ENCODE data around the gene WNT11. TPM values are rescaled to one million over a fixed set of nuclear protein-coding genes. Genes with fewer than 3 reads are reported as not detected.

Gene WNT11
- total RNA-seq, 1 donor from 2014 or later, result 3.6 TPM

DNA sequence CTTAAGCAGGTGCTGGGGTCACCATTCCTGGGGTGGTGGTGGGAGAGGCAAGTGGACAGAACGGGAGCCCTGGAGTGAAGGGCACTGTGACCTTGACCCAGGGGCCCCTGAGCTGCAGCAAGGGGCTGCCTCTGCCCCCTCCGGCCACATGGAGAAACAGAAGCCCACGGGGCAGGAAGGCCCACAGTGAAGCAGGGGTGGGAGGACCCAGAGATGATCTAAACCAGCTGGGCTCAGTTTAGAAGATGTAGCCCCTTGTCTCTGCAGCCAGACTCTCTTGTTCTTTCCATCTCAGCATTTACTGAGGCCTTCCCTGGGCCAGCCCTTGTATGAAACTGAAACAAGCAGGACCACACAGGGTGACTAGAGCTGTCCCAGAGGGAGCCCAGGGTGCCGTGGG is 30.5 kb downstream of the WNT11 start:
- Mint-ChIP-seq H3K27ac (ENCODE audit: unreplicated experiment) (no peak overlapping the region), H3K9me3 (ENCODE audit: unreplicated experiment) (no peaks in the 10 kb centered on the region), H3K4me3 (ENCODE audit: unreplicated experiment) (no peak overlapping the region), H3K4me1 (ENCODE audit: unreplicated experiment) (no peaks in the 10 kb centered on the region), H3K27me3 (ENCODE audit: unreplicated experiment) (peaks cover 15% of the 10 kb centered on the region), H3K36me3 (ENCODE audit: low read depth, unreplicated experiment) (peaks cover 4% of the 10 kb centered on the region)
- TF ChIP-seq, protein P1, sequence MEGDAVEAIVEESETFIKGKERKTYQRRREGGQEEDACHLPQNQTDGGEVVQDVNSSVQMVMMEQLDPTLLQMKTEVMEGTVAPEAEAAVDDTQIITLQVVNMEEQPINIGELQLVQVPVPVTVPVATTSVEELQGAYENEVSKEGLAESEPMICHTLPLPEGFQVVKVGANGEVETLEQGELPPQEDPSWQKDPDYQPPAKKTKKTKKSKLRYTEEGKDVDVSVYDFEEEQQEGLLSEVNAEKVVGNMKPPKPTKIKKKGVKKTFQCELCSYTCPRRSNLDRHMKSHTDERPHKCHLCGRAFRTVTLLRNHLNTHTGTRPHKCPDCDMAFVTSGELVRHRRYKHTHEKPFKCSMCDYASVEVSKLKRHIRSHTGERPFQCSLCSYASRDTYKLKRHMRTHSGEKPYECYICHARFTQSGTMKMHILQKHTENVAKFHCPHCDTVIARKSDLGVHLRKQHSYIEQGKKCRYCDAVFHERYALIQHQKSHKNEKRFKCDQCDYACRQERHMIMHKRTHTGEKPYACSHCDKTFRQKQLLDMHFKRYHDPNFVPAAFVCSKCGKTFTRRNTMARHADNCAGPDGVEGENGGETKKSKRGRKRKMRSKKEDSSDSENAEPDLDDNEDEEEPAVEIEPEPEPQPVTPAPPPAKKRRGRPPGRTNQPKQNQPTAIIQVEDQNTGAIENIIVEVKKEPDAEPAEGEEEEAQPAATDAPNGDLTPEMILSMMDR (IDR thresholded peaks at IDR 0.05; ENCODE audit: unreplicated experiment), result no peak
- no peak for DNase-seq (ENCODE audit: low spot score)

DNA sequence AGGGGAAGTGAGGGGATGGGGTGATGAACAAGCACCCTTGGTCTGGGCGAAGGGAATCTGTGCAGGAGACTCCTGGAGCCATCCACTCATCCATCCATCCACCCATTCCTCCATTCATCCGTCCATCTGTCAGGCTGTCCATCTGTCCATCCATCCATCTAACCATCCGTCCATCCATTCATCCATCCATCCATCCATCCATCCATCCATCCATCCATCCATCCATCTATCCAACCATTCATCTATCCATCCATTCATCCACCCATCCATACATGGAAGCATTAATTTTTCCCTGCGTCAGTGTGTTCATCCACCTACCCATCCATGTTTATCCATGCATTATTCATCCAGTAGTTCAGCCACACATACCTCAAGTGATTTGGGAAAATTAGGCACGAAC is 32.0 kb downstream of the WNT11 start:
- no peak for DNase-seq (ENCODE audit: low spot score)
- peak overlapping the region; percentile 10 for H3K4me3 Mint-ChIP-seq (ENCODE audit: unreplicated experiment)
- H3K4me1 Mint-ChIP-seq (ENCODE audit: unreplicated experiment), result no peaks in the 10 kb centered on the region
- H3K9me3 Mint-ChIP-seq (ENCODE audit: unreplicated experiment), result no peaks in the 10 kb centered on the region
- peaks cover 4% of the 10 kb centered on the region for H3K36me3 Mint-ChIP-seq (ENCODE audit: low read depth, unreplicated experiment)
- H3K27ac Mint-ChIP-seq (ENCODE audit: unreplicated experiment), result peak overlapping the region; percentile 5
- peaks cover 13% of the 10 kb centered on the region for H3K27me3 Mint-ChIP-seq (ENCODE audit: unreplicated experiment)
- TF ChIP-seq, protein P1 (IDR thresholded peaks at IDR 0.05; ENCODE audit: unreplicated experiment), result no peak

DNA sequence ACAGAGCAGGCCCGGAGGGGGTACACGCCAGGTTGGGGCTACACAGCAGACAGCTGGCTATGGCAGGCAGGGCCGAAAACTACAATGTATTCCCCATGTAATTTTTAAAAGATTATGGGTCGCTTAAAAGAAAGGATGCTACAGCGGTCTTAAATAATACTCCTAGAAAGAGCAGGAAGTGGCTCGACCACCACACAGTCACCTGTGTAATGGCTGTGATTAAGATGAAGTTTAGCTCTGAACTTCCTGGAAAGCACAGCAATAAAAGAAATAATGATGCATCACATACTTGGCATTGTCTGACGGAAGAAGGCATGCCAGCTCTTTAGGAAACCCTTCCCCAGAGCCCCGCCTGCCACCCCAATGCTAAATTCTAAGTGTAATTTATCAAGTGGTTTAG is 32.6 kb downstream of the WNT11 start:
- TF ChIP-seq, protein P1 (IDR thresholded peaks at IDR 0.05; ENCODE audit: unreplicated experiment), result no peak
- Mint-ChIP-seq H3K9me3 (ENCODE audit: unreplicated experiment) (no peaks in the 10 kb centered on the region), H3K36me3 (ENCODE audit: low read depth, unreplicated experiment) (peaks cover 4% of the 10 kb centered on the region), H3K27ac (ENCODE audit: unreplicated experiment) (no peak overlapping the region), H3K27me3 (ENCODE audit: unreplicated experiment) (peaks cover 13% of the 10 kb centered on the region), H3K4me1 (ENCODE audit: unreplicated experiment) (no peaks in the 10 kb centered on the region), H3K4me3 (ENCODE audit: unreplicated experiment) (no peak overlapping the region)
- no peak for DNase-seq (ENCODE audit: low spot score)

DNA sequence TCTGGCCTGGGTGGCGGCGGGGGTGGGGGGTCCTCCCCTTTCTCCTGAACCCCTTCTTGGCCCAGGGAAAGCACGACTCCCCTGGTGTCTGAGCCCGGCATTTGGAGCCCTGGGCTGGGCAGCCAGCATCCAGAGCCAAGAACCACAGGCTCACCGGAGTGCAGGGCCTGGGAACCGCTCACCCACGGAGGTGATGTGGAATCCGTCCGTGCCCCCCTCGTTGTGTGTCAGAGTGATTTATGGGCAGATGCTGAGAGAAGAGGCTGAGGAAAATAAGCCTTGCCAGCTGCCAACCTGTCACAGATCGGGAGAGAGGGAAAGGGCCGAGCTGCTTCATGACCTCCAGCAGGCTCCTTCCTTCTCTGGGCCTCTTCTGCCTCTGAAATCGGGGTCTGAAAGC is 33.7 kb downstream of the WNT11 start:
- H3K4me1 Mint-ChIP-seq (ENCODE audit: unreplicated experiment), result no peaks in the 10 kb centered on the region
- H3K4me3 Mint-ChIP-seq (ENCODE audit: unreplicated experiment), result no peak overlapping the region
- TF ChIP-seq, protein P1 (IDR thresholded peaks at IDR 0.05; ENCODE audit: unreplicated experiment), result no peak
- peaks cover 4% of the 10 kb centered on the region for H3K36me3 Mint-ChIP-seq (ENCODE audit: low read depth, unreplicated experiment)
- DNase-seq (ENCODE audit: low spot score), result no peak
- H3K27me3 Mint-ChIP-seq (ENCODE audit: unreplicated experiment), result peaks cover 17% of the 10 kb centered on the region
- H3K9me3 Mint-ChIP-seq (ENCODE audit: unreplicated experiment), result no peaks in the 10 kb centered on the region
- no peak overlapping the region for H3K27ac Mint-ChIP-seq (ENCODE audit: unreplicated experiment)

DNA sequence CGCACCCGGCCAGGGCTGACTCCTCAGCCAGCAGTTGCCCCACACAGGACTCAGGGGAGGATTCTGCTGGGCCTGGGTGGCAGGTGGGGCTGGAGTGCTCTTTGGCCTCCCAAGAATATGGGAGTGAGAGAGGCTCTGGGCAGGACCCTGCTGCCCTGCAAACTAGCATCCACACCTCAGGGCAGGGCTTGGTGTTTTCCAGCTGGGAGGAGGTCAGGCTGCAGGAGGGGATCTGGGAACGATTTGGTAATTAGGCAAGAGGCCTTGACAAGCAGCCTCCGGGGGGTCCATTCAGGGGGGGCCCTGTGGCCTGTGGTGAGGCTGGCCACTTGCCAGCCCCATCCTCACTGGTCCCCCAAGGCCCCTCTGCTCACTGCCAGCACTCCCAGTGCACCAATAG is 35.8 kb downstream of the WNT11 start:
- TF ChIP-seq, protein P1 (IDR thresholded peaks at IDR 0.05; ENCODE audit: unreplicated experiment), result no peak
- Mint-ChIP-seq H3K27ac (ENCODE audit: unreplicated experiment) (no peak overlapping the region), H3K4me3 (ENCODE audit: unreplicated experiment) (no peak overlapping the region), H3K27me3 (ENCODE audit: unreplicated experiment) (peaks cover 16% of the 10 kb centered on the region), H3K9me3 (ENCODE audit: unreplicated experiment) (no peaks in the 10 kb centered on the region), H3K36me3 (ENCODE audit: low read depth, unreplicated experiment) (peaks cover 4% of the 10 kb centered on the region), H3K4me1 (ENCODE audit: unreplicated experiment) (no peaks in the 10 kb centered on the region)
- DNase-seq (ENCODE audit: low spot score), result no peak
